ENCODE measurements around the gene GTF2F2.

GTF2F2 gene

DNA sequence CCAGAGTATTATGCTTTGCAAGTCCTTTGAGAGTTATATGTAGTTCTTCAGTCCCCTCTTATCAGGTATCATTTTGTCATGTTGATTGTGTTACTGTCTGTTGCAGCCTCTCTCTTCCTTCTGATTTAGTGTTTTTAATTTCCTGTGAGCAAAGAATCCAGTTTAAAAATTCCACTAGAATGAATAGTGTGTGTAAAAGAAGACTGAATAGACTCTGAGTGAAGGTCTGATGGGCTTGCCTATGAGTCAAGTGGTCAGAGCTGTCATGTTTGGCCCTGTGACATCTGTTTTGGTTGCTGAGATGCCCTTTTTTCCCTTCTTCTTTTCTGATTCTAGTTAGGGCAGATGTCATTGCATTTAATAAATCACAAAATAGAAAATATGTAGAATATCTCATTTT lies 103.9 kb downstream of the GTF2F2 start:
- DNase-seq (ENCODE audit: low spot score): no peak
- in situ Hi-C loops (cut with MboI; ENCODE audit: low pct_unique_long_range_greater_than_20kb, low sequenced_read_pairs, unreplicated experiment): no loop called here
- TF ChIP-seq, protein P1, sequence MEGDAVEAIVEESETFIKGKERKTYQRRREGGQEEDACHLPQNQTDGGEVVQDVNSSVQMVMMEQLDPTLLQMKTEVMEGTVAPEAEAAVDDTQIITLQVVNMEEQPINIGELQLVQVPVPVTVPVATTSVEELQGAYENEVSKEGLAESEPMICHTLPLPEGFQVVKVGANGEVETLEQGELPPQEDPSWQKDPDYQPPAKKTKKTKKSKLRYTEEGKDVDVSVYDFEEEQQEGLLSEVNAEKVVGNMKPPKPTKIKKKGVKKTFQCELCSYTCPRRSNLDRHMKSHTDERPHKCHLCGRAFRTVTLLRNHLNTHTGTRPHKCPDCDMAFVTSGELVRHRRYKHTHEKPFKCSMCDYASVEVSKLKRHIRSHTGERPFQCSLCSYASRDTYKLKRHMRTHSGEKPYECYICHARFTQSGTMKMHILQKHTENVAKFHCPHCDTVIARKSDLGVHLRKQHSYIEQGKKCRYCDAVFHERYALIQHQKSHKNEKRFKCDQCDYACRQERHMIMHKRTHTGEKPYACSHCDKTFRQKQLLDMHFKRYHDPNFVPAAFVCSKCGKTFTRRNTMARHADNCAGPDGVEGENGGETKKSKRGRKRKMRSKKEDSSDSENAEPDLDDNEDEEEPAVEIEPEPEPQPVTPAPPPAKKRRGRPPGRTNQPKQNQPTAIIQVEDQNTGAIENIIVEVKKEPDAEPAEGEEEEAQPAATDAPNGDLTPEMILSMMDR (IDR thresholded peaks at IDR 0.05; ENCODE audit: extremely low read depth, insufficient read depth, missing control alignments): no peak

DNA sequence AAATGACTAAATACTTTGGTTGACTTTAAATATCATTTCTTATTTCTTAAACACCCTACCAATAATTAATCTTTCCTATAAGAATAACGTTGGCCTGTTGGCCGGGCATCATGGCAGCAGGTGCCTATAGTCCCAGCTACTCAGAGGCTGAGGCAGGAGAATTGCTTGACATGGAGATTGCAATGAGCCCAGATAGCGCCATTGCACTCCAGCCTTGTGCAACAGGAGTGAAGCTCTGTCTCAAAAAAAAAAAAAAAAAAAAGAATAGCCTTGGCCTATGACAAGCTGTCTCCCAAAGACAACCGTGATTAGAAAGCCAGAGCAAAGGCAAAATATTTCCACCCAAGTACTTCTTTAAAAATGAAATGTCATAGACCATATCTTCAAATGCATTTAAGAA lies 105.1 kb downstream of the GTF2F2 start:
- in situ Hi-C loops (cut with MboI; ENCODE audit: low pct_unique_long_range_greater_than_20kb, low sequenced_read_pairs, unreplicated experiment): no loop called here
- no peak for DNase-seq (ENCODE audit: low spot score)
- TF ChIP-seq, protein P1 (IDR thresholded peaks at IDR 0.05; ENCODE audit: extremely low read depth, insufficient read depth, missing control alignments): no peak

DNA sequence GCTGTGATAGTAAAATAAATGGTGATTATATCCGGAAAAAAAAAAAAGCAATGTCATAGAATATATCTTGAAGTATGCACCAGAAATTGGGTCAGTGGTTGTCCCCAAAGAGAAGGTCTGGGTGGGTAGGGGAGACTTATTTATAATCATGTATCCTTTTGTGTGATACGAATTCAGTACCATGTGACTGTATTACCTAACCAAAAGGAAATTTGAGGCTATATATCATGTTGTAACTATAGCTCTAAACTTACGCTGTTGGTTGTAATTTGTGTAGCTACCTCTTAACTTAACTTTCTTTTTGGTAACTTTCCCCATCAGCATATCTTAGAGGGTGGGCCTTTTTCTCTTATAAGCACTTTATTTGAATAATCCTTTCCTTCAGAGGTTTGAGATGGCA lies 105.7 kb downstream of the GTF2F2 start:
- TF ChIP-seq, protein P1 (IDR thresholded peaks at IDR 0.05; ENCODE audit: extremely low read depth, insufficient read depth, missing control alignments): no peak
- in situ Hi-C loops (cut with MboI; ENCODE audit: low pct_unique_long_range_greater_than_20kb, low sequenced_read_pairs, unreplicated experiment): no loop called here
- DNase-seq (ENCODE audit: low spot score): no peak

DNA sequence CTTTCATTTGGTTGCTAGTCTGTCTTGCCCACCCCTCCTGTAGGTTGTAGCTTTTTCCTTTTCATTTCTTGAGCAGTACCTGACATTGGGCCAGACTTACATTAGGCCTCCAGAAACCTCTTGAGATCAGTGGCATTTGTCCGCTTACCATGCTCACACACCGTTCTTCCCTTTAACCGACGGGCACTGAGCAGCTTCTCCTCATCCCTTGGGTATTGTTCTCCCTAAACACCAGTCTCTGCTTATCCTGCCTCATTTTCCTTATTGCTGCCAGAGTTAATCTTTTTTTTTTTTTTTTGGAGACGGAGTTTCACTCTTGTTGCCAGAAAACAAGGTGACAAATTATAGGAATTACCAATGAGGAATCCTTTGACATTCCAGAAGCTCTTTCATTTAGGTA lies 107.7 kb downstream of the GTF2F2 start:
- in situ Hi-C loops (cut with MboI; ENCODE audit: low pct_unique_long_range_greater_than_20kb, low sequenced_read_pairs, unreplicated experiment): no loop called here
- no peak for DNase-seq (ENCODE audit: low spot score)
- TF ChIP-seq, protein P1 (IDR thresholded peaks at IDR 0.05; ENCODE audit: extremely low read depth, insufficient read depth, missing control alignments): no peak

DNA sequence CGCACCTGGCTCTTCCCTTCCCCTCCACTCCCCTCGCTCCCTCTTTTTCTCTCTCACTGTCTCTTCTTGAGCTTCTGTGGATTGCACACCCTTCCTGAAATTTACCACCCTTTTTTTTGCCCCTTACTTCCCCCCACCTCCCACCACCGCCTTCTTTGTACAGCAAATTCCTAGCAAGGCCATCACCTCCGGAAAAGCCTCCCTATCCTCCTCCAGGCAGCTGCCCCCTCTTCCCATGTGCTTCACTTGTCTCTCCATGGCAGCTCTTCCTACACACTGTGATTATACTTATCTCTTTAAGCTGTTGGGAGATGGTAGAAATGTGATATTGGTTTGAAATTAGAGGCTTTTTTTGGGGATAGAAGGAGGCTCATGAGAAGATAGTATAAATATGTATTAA lies 108.9 kb downstream of the GTF2F2 start:
- TF ChIP-seq, protein P1 (IDR thresholded peaks at IDR 0.05; ENCODE audit: extremely low read depth, insufficient read depth, missing control alignments): no peak
- no peak for DNase-seq (ENCODE audit: low spot score)
- in situ Hi-C loops (cut with MboI; ENCODE audit: low pct_unique_long_range_greater_than_20kb, low sequenced_read_pairs, unreplicated experiment): no loop called here

DNA sequence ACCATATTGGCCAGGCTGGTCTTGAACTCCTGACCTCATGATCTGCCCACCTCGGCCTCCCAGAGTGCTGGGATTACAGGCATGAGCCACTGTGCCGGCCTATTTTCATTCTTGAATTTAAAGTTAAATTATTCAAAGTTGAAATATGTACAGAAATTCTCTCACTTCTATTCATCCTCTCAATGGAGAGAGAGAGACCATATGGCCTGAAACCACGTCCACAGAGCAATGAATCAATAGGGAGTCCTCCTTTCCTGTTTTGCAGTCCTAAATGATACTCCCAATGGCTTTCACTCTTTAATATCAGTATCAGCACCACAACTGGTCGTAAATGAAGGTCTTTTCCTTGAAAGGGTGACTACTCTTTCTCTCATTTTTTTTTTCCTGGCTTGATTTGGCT lies 111.0 kb downstream of the GTF2F2 start:
- in situ Hi-C loops (cut with MboI; ENCODE audit: low pct_unique_long_range_greater_than_20kb, low sequenced_read_pairs, unreplicated experiment): no loop called here
- DNase-seq (ENCODE audit: low spot score): no peak
- TF ChIP-seq, protein P1 (IDR thresholded peaks at IDR 0.05; ENCODE audit: extremely low read depth, insufficient read depth, missing control alignments): no peak

DNA sequence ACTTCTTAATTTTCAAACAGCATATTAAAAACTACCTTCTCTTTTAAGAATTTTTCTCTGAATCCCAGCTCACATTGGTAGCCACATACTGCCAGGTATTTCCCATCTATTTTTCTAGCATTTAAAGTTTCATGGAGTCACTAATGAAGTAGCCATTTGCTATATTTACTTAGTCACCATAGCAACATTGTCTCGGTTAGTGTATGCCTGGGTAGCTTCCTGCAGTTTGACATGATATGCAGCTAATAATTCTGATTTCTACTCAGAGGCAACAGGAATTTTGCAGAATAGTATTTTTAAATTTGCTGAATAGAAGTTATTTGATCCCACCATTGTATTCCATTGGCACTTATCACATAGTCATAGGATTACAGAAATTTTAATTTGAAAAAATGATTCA lies 111.4 kb downstream of the GTF2F2 start:
- in situ Hi-C loops (cut with MboI; ENCODE audit: low pct_unique_long_range_greater_than_20kb, low sequenced_read_pairs, unreplicated experiment): no loop called here
- TF ChIP-seq, protein P1 (IDR thresholded peaks at IDR 0.05; ENCODE audit: extremely low read depth, insufficient read depth, missing control alignments): no peak
- DNase-seq (ENCODE audit: low spot score): peak; percentile 19

Measured in GM13977 (cell line).